Vagina (tissue), 2 donors: ENCODE data around the gene ALK.

ENCODE experiments used
- CTCF ChIP-seq, 3 experiments: fragments of 450-650 bp in 2 of 3; fragments of 200-600 bp in 1 of 3; sonication (generic) in 1 of 3; IDR thresholded peaks; one replicate each; pipeline ENCODE4 v1.5.1; 2017 to 2019; ENCODE audit warnings: antibody characterized with exemption in 3 of 3, mild to moderate bottlenecking in 2 of 3, moderate library complexity in 2 of 3
- POLR2A ChIP-seq, 2 donors: fragments of 450-650 bp; IDR thresholded peaks; one replicate each; pipeline ENCODE4 v1.6.1; 2017; ENCODE audit warnings: antibody characterized with exemption in 2 of 2, mild to moderate bottlenecking in 2 of 2, moderate library complexity in 2 of 2

GRCh38 chr2:29612568-29612967, 308.8 kb downstream of the ALK start:
- no peak for TF ChIP-seq POLR2A (IDR thresholded peaks at IDR 0.05)
- TF ChIP-seq CTCF (IDR thresholded peaks at IDR 0.05), result no peak
